NCI-H1417 (cell line): ENCODE measurements around the gene FOXJ3.

Experiments
- DNase-seq, 3 experiments: peaks; one replicate each; lab custom pipeline; 2025; lab: John Stamatoyannopoulos, UW

FOXJ3 gene

DNA sequence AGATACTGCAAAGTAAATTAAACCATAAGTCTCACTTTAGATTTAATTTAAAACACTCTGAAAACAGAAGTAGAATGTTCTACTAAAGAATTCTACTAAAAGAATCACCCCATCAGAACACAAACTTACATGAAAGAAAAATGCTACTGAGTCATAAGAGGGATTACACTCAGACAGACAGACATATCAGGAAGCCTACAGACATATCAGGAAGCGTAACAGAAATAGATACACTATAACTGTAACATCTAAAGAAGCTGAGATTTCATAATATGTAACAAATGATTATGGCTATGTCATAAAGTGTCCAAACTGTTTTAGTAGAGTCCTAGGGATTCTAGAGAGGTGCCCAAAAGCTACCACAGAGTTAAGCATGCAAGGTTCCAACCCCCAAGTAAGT is 23.9 kb downstream of the FOXJ3 start:
- no peak for DNase-seq

DNA sequence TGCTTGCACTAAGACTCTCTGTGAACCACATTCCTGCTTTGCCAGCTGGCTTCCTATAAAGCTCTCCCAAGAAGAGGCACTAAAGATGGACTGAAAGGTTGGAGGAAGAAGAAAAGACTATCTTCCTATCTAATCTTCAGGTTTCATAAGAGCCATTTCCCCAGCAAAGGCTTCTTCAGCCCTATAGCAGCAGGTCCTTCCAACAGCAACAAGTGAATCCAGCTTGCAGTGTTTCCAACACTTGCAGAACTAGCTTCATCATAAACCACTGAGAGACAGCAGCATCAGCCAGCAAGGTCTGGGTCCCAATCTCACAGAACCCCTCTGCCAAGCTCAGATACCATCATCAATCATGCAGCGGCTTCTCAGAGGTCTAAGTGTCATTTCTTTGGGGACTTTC is 28.1 kb downstream of the FOXJ3 start:
- DNase-seq: no peak

DNA sequence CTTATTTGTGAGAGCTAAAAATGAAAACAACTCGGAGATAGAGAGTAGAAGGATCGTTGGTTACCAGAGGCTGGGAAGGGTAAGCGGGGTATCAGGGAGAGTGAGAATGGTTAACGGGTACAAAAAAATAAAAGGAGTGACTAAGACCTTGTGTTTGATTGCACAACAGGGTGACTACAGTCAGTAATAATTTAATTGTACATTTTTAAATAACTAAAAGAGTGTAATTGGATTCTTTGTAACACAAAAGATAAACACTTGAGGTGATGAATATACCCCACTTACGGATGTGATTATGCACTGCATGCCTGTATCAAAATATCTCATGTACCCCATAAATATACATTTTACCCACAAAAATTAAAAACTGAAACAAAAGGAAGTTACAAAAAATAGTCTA is 29.4 kb downstream of the FOXJ3 start:
- no peak for DNase-seq

DNA sequence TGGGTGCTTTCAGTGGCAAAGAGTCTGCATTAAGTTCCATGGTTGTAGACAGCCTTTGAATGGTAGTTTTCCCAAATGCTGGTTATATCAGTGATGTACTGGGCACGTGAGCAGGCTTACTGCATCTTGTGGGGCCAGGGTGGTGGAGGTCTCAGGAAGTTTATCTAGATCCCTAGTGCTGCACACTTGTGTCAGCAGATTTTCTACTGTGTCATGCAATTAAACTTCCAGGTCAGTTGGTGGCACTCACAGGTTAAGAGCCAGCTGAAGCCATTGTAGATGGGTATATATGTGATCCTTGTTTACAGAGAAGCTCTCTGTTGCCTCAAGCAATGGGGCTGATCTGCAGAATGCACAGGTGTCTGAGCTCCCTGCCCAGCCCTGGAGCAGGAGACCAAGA is 33.0 kb downstream of the FOXJ3 start:
- DNase-seq: no peak

DNA sequence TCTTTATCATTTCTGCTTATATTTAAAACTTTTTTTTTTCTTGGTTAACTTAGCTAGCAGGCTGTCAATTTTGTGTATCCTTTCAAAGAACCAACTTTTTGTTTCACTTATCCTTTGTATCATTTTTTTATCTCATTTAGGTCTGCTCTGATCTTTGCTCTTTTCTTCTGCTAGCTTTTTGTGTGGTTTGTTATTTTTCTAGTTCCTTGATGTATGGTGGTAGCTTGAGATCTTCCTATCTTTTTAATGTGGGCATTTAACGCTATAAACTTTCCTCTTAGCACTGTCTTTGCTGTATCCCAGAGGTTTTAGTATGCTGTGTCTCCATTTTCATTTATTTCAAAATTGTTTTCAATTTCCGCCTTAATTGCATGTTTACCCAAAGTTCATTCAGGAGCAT is 36.5 kb downstream of the FOXJ3 start:
- no peak for DNase-seq

DNA sequence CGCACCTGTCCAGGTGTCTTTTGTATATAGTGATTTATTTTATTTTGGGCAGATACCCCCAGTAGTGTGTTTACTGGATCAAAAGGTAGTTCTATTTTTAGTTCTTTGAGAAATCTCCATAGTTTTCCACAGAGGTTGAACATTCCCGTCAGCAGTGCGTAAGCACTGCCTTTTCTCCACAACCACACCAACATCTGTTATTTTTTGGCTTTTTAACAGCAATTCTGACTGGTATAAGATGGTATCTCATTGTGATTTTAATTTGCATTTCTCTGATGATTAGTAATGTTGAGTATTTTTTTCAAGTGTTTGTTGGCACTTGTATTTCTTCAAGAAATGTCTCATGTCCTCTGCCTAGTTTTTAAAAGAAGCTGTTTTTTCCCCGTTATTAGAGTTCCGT is 39.2 kb downstream of the FOXJ3 start:
- DNase-seq: no peak

DNA sequence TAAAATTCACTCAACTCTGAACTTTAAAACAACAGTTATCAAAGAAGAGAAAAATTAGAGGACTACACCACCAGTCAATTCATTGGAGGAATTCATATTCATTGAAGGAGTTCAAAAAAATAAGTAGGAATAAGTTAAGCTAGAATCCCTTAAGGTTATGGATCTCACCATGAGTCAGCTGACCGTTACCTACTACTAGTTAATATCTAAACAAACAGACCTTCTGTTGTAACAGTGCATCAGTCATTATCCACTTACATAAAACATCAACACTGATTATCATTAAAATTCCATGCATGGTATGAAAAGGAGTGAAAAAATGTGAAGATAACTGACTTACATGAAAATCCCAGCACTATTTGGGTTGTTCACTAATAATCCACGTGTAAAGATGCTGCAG is 44.9 kb downstream of the FOXJ3 start:
- peak in 1 of 3 experiments; percentile 5 for DNase-seq

DNA sequence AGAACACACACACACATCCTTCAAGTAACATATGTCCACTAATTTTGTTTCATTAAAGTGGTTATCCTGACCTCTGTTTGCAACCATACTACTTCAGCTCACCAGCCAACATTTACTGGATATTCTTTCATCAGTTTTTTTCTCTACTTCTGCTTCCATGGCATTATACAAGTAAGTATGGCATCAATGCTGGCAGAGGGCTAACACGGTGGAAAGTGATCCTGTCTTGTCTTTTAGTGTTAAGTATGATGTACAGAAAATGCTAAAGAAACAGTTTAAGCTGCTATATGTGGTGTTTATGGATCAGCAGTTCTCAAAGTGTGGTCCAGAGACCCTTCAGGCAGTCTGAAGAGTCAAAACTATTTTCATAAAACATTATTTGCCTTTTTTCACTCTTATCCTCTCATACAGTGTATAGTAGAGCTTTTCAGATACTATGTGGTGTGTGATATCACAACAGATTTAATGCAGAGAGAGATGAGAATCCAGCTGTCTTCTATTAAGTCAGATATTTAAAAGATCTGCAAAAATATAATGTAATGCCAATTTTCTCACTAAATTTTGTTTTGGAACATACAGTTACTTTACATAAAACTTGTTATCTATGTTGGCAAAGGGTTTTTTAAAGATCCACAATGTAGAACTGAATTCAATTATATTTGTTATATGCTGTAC is 46.6 kb downstream of the FOXJ3 start:
- DNase-seq: no peak

DNA sequence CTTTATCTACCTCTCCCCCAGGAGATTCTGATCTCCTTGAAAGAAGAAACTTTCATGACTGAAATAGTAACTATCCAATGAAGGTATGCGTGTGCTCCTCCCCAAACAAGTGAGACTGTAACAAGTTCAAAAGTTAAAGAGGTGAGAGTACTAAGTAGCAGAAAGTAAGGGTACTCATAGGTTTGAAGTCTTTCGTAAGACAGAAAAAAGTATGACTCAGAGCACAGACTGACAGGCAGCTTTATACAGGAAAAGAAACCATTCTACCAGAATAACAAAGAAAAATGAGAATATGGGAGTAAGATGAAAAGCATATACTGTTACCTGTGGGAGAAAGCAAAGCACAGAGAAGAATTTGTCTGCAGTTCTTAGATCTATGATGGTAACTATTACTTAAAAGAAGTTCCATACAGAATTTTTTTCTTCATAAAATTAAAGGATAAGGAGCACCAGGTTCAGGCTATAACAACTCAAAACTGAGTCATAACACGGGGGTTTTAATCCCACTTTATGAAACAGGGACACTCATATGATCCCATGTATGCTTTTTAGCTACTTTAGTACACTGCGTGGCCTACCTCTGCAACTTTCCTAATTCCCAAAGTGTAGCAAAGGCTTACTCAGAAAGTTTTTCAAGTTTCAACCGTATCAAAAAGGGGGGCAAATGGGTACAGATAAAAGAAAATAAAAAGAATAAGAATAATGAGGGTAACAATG is 52.0 kb downstream of the FOXJ3 start:
- no peak for DNase-seq

DNA sequence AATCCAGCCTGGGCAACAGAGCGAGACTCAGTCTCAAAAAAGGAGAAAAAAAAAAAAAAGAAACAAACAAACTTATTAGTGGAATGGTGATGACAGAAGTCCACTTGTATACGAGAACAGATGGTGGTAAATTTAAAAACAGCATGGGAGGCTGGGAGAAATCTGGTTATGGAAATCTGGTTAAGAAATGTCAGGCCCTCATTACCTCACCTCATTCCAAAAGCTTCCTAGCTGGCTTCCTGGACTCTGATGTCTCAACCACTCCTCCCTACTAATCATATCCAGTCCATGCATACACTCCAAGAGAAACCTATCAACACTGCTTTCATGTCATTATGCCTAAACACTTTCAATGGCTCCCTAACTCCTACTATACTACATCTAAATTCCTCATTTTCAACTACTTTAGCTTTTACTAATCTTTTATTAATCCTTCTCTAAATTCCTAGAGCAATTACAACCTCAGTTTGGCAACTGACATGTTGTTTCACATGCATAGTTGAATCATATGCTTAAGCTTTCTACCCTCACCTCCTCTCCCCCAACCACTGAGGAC is 52.9 kb downstream of the FOXJ3 start:
- DNase-seq: no peak

DNA sequence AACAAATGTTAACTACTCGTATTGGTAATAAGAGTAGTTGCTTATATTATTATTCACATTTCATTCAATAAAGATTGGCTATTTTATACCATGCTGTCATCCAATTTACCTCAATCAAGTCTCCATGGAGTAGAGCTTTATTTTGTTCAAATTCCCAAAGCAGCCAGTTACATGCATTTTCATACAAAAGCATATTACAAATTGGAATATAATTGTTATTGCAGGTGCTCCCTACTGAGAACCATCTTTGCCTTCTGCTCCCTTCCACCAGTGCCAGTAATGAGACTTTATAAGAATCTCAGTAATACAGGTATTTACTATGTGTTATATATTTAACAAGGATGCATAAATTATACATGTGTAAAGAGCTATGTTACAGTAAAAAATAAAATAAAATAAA is 54.2 kb downstream of the FOXJ3 start:
- no peak for DNase-seq

DNA sequence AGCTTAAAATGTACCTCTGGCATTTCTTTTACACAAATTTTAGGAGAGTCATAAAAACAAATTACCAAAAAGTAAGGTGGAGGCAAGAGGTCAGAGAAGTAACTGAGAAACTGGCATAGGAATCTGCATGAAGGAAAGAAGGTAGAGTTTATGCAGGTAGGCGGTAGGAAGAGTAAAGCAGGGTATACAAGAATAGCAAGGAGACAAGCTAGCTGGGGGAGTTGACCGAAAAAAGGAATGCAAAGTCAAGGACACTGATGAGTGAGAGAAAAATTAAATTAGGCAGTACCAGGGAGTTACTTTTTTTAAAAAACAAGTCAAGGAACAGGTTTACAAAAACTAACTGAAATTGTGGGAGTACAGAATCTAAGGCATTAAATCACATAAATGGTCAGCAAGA is 56.0 kb downstream of the FOXJ3 start:
- DNase-seq: no peak

DNA sequence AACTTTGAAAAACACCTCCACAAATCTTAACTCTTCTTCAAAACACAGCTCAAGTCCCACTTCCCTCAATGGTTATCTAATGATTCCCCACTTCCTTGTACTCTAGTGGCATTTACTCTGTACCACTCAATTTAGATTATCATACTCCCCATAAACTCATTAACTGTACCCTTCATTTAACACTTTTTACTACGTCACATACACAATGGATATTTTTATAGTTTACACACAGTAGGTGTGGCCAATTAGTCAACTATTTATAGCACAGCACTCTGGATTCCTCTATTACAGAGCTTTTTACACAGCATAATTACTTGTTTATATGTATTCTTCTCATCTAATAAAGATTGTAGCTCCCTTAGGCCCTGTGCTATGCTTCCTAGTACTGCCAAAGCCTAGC is 62.1 kb downstream of the FOXJ3 start:
- DNase-seq: no peak

DNA sequence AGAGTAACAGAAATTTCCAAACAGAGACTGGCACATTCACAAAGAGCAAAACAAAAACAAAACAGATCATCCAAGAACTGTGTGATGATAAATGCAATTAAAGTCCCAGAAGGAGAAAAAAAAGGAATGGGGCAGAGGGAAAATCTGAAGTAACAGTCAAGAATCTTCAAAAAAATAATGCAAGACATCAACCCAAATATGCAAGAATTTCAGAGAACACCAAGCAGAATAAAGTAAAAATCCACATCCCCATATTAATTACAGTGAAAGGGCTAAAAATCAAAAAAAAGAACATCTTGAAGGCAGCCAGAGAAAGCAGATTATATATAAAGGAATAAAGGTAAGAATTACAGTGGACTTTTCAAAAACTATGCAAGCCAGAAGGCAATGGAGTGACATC is 67.1 kb downstream of the FOXJ3 start:
- no peak for DNase-seq

DNA sequence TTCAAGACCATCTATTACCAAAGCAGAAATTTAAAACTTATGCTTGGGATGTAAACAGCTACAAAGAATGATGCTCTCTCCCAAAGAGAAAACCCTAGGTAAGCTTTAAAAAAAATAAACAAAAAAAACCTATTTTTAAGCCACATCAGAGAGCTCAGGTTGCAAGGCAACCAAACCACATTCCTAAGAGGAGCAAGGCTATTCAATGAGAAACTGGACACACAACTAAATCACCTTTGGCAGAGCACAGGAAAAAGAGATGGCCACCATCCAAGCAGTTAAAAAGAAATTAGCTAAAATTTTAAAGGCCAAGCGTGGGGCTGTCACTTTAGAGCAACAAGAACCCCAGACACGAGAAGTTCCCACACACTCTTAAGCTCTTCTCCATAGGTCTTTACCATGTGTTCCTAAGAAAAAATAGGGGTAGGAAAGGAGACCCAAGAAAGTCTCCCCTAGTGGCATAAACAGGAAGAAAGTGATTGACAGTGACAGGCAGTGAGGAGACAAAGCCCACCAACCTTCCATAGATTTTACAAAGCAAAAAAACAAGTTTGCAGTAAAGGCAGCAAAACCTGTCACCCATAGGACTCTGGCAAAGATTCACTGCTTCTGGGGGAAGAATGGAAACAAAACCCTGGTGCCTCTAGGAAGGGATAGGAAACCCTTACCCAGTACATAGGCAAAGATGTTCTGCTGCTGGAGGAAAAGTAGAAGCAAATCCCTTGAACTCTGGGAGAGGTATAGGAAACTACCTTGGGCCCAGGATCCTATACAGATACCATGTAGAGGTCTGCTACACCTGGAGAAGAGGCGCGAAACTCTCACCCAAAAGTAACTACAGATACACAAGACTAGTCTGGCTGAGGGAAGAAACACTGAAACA is 68.5 kb downstream of the FOXJ3 start:
- DNase-seq: no peak

DNA sequence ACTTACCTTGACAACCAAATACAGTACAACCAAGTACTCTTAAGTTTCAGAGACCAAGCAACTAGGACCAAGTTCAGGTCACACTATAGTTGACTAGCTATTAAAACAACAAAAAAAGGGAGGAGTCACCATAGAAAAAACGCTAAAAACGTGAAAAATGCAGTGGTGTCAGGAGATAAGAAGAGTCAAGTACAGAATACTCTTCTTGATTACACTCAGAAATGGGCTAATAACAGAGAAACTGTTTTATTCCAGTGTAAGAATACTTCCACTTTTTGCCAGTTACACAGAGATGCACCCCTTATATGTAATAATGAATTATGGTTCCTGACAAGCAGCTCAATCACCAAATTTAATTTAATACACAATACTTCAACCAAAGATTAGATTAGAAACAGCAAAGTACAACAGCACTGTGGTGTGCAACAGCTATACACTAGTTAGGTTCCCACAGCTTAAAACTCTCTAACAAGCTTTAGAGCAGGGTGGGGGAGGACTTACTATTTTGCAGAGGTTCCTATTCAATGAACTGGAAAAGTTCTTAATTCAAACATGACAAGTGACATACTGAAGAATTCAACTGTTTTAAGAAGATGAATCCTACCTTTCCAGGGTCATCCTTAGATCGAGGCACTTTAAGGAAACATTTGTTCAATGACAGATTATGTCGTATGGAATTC is 70.4 kb downstream of the FOXJ3 start:
- DNase-seq: no peak

DNA sequence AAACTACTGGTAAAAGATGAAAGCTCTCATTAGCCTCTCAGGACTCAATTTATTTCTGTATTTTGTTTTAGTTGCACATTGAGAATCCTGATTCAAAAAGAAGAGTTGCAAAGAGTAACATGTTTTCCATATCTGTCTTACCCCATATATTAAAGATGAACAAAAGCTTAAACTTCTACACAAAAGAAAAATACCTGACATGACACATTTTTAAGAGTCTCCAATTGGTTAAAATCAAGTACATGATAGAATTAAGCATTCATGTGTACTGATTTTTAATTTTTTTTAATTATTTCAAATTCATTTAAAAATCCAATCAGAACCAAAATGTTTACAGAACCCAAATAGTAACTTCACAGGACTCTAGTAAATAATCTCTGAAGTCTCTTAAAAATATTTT is 72.0 kb downstream of the FOXJ3 start:
- DNase-seq: no peak

DNA sequence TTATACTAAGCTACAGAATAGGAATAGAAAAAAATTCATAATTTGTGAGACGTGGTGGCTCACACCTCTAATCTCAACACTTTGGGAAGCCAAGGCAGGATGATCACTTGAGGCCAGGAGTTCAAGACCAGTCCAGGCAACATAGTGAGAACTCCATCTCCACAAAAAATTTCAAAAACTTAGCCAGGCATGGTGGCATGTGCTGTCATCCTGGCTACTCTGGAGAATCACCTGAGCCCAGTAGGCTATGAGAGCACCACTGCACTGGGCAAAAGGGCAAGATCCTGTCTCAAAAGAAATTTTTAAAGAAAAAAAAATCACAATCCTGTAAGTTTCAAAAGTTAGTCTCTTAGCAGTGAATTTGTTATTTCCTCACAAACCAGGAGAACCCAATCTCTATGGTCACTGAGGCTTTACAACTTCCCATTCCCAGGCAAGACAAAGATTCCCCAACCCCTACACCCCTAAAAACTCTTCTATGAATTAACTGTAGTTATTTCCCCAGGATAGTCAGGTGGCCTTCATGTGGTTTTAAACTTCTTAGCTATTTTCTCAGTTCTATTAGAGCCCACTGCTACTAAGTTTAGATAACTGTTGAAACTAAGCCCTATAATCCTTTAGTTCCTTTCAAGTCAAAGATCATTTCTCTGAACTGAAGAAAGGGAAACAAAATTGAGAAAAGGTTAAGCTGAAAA is 74.5 kb downstream of the FOXJ3 start:
- DNase-seq: no peak

DNA sequence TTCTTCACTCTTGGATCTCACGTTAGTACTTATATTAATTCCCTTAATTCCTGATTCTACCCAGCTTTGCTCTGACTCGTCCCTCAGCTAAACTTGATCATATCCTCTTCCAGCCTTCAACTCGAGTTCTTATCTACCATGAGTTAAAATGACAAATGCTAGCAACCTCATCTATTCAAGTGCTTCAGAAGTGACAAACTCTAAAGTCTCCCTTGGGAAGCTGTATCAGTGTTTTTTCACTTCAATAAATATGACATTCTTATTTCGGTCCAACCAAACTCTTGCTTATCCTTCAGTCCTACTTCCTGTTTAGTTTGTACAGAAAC is 75.3 kb downstream of the FOXJ3 start:
- no peak for DNase-seq

DNA sequence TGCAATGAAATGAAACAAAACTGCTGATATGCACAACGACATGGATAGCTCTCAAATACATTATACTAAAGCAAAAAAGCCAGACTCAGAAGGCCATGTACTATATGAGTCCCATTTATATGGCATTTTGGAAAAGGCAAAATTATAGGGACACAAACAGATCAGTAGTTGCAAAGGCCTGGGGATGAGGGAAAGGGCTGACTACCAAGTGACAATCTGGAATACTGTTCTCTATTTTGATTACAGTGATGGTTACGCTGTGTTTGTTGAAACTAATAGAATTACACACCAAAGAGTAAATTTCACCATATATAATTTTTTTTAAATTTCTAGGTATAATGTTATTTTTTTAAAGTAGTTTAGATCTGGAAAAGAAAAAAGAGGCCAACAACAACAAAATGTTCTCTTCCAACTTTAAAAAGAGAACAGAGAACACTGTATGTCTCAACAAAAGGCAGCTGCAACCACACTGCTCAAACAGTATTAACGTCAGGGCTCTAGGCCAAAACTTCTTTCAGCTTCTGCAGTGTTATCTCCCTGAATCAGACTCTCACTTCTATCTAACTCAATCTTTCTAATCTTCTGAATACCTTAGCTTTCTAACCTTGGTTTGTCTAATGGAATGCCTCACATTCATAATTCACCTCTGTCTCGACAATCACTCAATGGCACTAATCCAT is 75.8 kb downstream of the FOXJ3 start:
- DNase-seq: no peak

DNA sequence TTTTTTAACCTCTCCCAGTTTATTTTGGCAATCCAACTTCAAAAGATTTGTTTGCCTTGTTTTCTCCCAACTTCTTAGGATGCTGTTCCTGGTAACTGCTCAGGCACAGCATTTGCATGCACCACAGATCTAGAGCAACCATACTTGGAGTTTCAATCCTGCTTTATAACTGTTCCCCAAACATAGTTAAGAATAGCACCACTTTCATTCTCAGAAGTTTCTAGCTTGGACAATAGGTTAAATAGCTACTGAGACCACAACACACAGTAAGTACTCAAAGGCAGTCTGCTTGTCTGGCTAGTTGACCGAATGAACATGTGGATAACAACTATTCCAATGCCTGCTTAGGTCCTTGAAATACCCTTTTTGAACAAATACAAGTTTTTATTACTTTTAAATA is 76.8 kb downstream of the FOXJ3 start:
- no peak for DNase-seq
